Heart left ventricle (tissue), 16 donors: ENCODE measurements around the gene FNDC7. TPM values are rescaled to one million over a fixed set of nuclear protein-coding genes. Genes with fewer than 3 reads are reported as not detected.
"Not testable (repeated sequence)": the region's sequence is repeated elsewhere in the genome, so short reads cannot be mapped to it uniquely, and the experiment has no call there.

Experiments used
- ATAC-seq, 4 donors: fragments of 200-7000 bp; cut with Tn5 transposase; one replicate each; pipeline ENCODE4 v1.9.1; 2020 to 2022; ENCODE audit warnings: moderate library complexity in 4 of 4, mild to moderate bottlenecking in 3 of 4, moderate number of reproducible peaks in 1 of 4
- DNase-seq, 5 donors: peaks; one replicate each; pipeline ENCODE4 v3.0.0-alpha.2; 2020
- H3K27ac ChIP-seq, 12 donors: fragments of 200-600 bp; sonication (generic) in 4 of 12; one replicate each; pipeline versions ENCODE4 v1.5.0 to v1.8.0; 2016 to 2022; ENCODE audit warnings: mild to moderate bottlenecking in 2 of 12
- H3K27me3 ChIP-seq, 9 donors: fragments of 200-600 bp; sonication (generic) in 2 of 9; one replicate each; pipeline versions ENCODE4 v1.5.1 to v1.8.0; 2016 to 2022; ENCODE audit warnings: mild to moderate bottlenecking in 3 of 9
- H3K36me3 ChIP-seq, 9 donors: fragments of 200-600 bp; sonication (generic) in 2 of 9; one replicate each; pipeline versions ENCODE4 v1.5.0 to v1.8.0; 2018 to 2022; ENCODE audit warnings: mild to moderate bottlenecking in 2 of 9
- H3K4me1 ChIP-seq, 12 donors: fragments of 200-600 bp; sonication (generic) in 4 of 12; one replicate each; pipeline versions ENCODE4 v1.5.0 to v1.8.0; 2016 to 2022; ENCODE audit warnings: mild to moderate bottlenecking in 3 of 12
- H3K4me3 ChIP-seq, 12 donors: fragments of 200-600 bp; sonication (generic) in 4 of 12; one replicate each; pipeline versions ENCODE4 v1.5.0 to v1.8.0; 2017 to 2022; ENCODE audit warnings: mild to moderate bottlenecking in 9 of 12, moderate library complexity in 4 of 12
- H3K9me3 ChIP-seq, 12 donors: fragments of 200-600 bp; sonication (generic) in 4 of 12; one replicate each; pipeline versions ENCODE4 v1.5.0 to v1.8.0; 2016 to 2022; ENCODE audit warnings: mild to moderate bottlenecking in 1 of 12
- CTCF ChIP-seq, 12 donors: fragments of 200-600 bp; sonication (generic) in 4 of 12; IDR thresholded peaks; one replicate each; pipeline versions ENCODE4 v1.5.0 to v1.8.0; 2018 to 2022; ENCODE audit warnings: antibody characterized with exemption in 12 of 12, mild to moderate bottlenecking in 5 of 12
- POLR2A ChIP-seq, 2 donors: fragments of 450-650 bp; IDR thresholded peaks; one replicate each; pipeline ENCODE4 v1.6.1; 2017; ENCODE audit warnings: antibody characterized with exemption in 2 of 2, mild to moderate bottlenecking in 2 of 2, moderate library complexity in 2 of 2
- WGBS, 4 donors: extraction: QIAGEN DNeasy Blood & Tissue Kit in 2 of 4; methylation state at CpG; one replicate each; pipeline versions ENCODE4 v1.1.5 to v1.1.7; 2013 to 2018; 5-methylcytosine and 5-hydroxymethylcytosine counted together
- intact Hi-C, 10 donors: fragments of 100-400 bp; cut with DNase I; formaldehyde crosslinking; loops; one replicate each; pipeline versions ENCODE4 v1.11.1 to v1.14.2; 2022
- polyA plus RNA-seq, 2 donors: library from polyadenylated mRNA; stranded (reverse); fragments of 200-250 nt; gene quantifications; one replicate each; pipeline ENCODE4 v1.2.3, GENCODE V29; 2013
- total RNA-seq, 9 donors: library from RNA; depleted of rRNA in 2 of 9; stranded (reverse); fragments of >200 nt in 2 of 9; fragmentation: NEBNext Ultra II Directional in 3 of 9; extraction: Animal tissue kit (Norgen Biotek cat#: 25700) in 3 of 9; gene quantifications; one replicate each; pipeline versions ENCODE4 v1.1.0 to v1.2.4, GENCODE V29; 2016 to 2023
- donor health status: ischemic (EF 13 %, LVEDD 7.1; RV severe dilation, severe dysfunction).
- donor health status: healthy with polysubstance abuse.
- donor health status: DM: no; HTN: yes; CAD: no.
- donor health status: DM: no; HTN: no; CAD: no.
- donor health status: ischemic (EF 25% LVEDD 6.9; RV normal size, moderate dysfunction).
- donor health status: ischemic (EF 25% LVEDD 5.7; RV mildly dilated, moderate dysfunction).
- donor health status: healthy.
- donor health status: DM: yes; HTN: yes; CAD: no.
- donor health status: ischemic (EF 35%, LVEDD 5.7; RV mildly dilated, moderate dysfunction).
- donor health status: nonischemic (EF 11% LVEDD 7.7; RV severe dilation, severe dysfunction).
- donor health status: DM: yes; HTN: yes; CAD: no.
- donor health status: PGD.
- donor health status: ischemic (EF 29% LVEDD 5.4; RV normal size, mild dysfunction).
- donor health status: nonischemic (EF 23%, LVEDD 6.1; RV moderate dilation, normal function).

FNDC7 gene
- total and polyA plus RNA-seq, 11 donors, result 0.08 TPM; not detected in 10

GRCh38 chr1:108767115-108767514 lies 54.4 kb downstream of the FNDC7 start:
- TF ChIP-seq POLR2A (IDR thresholded peaks at IDR 0.05), result no peak
- Histone ChIP-seq H3K36me3 (peaks cover 0 to 85% (median 68%) of the 10 kb centered on the region in 9 donors), H3K9me3 (no peaks in the 10 kb centered on the region), H3K27me3 (no peaks in the 10 kb centered on the region), H3K4me1 (peaks cover 0 to 13% (median 1%) of the 10 kb centered on the region in 12 donors), H3K27ac (no peak overlapping the region), H3K4me3 (no peak overlapping the region)
- intact Hi-C loops, result no loop called here
- WGBS, 4 donors, result 18 to 51% (median 30%) methylated on average over 1 of the region's 1 CpG
- DNase-seq (no peak), ATAC-seq (peak in 2 of 4 donors; percentile 10 to 64)

GRCh38 chr1:108767708-108768107 lies 55.0 kb downstream of the FNDC7 start:
- no peak for TF ChIP-seq POLR2A (IDR thresholded peaks at IDR 0.05)
- TF ChIP-seq CTCF (IDR thresholded peaks at IDR 0.05), result no peak
- Histone ChIP-seq H3K27ac (no peak overlapping the region), H3K4me1 (peaks cover 0 to 13% (median 1%) of the 10 kb centered on the region in 12 donors), H3K4me3 (no peak overlapping the region), H3K36me3 (peaks cover 0 to 83% (median 67%) of the 10 kb centered on the region in 9 donors), H3K9me3 (no peaks in the 10 kb centered on the region), H3K27me3 (no peaks in the 10 kb centered on the region)
- ATAC-seq (no peak), DNase-seq (no peak)
- 87 to 94% (median 89%) methylated on average over 3 of the region's 3 CpGs for WGBS, 4 donors
- intact Hi-C loops, result no loop called here

GRCh38 chr1:108777839-108778238 lies 65.1 kb downstream of the FNDC7 start:
- Histone ChIP-seq H3K27me3 (no peaks in the 10 kb centered on the region), H3K9me3 (no peaks in the 10 kb centered on the region), H3K4me1 (no peaks in the 10 kb centered on the region), H3K4me3 (no peak overlapping the region), H3K36me3 (peaks cover 0 to 99% (median 92%) of the 10 kb centered on the region in 9 donors), H3K27ac (no peak overlapping the region)
- ATAC-seq (no peak), DNase-seq (no peak)
- intact Hi-C loops, result no loop called here
- TF ChIP-seq POLR2A (IDR thresholded peaks at IDR 0.05) (no peak), CTCF (IDR thresholded peaks at IDR 0.05) (no peak)

GRCh38 chr1:108779455-108779854 lies 66.7 kb downstream of the FNDC7 start:
- ATAC-seq (no peak), DNase-seq (no peak)
- Histone ChIP-seq H3K27ac (no peak overlapping the region), H3K36me3 (peaks cover 0 to 99% (median 92%) of the 10 kb centered on the region in 9 donors), H3K27me3 (no peaks in the 10 kb centered on the region), H3K9me3 (peaks cover 0 to under 1% (median 0%) of the 10 kb centered on the region in 12 donors), H3K4me3 (no peak overlapping the region), H3K4me1 (no peaks in the 10 kb centered on the region)
- intact Hi-C loops, result no loop called here
- no peak for TF ChIP-seq POLR2A (IDR thresholded peaks at IDR 0.05)
- no peak for TF ChIP-seq CTCF (IDR thresholded peaks at IDR 0.05)

- Histone ChIP-seq H3K36me3 (peaks cover 3 to 100% (median 92%) of the 10 kb centered on the region in 9 donors), H3K9me3 (peaks cover 0 to 16% (median 13%) of the 10 kb centered on the region in 12 donors), H3K27ac (no peak overlapping the region), H3K4me3 (no peak overlapping the region), H3K4me1 (no peaks in the 10 kb centered on the region), H3K27me3 (no peaks in the 10 kb centered on the region)
- WGBS, 4 donors, result 84 to 93% (median 92%) methylated on average over 3 of the region's 3 CpGs
- ATAC-seq, result no peak
- DNase-seq, result no peak
- intact Hi-C loops, result no loop called here
- TF ChIP-seq POLR2A (IDR thresholded peaks at IDR 0.05) (no peak), CTCF (IDR thresholded peaks at IDR 0.05) (no peak)
These were observed 68.3 kb downstream of the FNDC7 start for GRCh38 chr1:108780937-108781574.

GRCh38 chr1:108781575-108781944 lies 68.9 kb downstream of the FNDC7 start:
- DNase-seq, H3K4me1 ChIP-seq, intact Hi-C loops, H3K27me3 ChIP-seq, H3K4me3 ChIP-seq, H3K27ac ChIP-seq, ATAC-seq: not testable (repeated sequence)
- WGBS, 4 donors, result 93 to 100% (median 97%) methylated on average over 1 of the region's 1 CpG
- peaks cover 0 to 21% (median 14%) of the 10 kb centered on the region in 12 donors for H3K9me3 ChIP-seq
- H3K36me3 ChIP-seq, result peaks cover 3 to 100% (median 92%) of the 10 kb centered on the region in 9 donors
